HCT116 (cell line): ENCODE data around the gene ENOX1. TPM values are rescaled to one million over a fixed set of nuclear protein-coding genes. Genes with fewer than 3 reads are reported as not detected.

ENCODE experiments used
- ATAC-seq: fragments of 200-7000 bp; cut with Tn5 transposase; 2 replicates; pipeline ENCODE4 v1.9.1; 2020; ENCODE audit warnings: mild to moderate bottlenecking, moderate library complexity
- BruUV-seq: library from RNA; stranded (reverse); fragments of 400-500 nt; replicated peaks from 2 replicates; lab custom pipeline; 2021; lab: Mats Ljungman, UMichigan
- CTCF ChIA-PET: fragments of 300-600 bp; sonication (Branson Sonifier 250); formaldehyde crosslinking; loops from one replicate; lab custom pipeline; 2021; ENCODE audit warnings: antibody characterized with exemption; lab: Charles Lee
- POLR2A ChIA-PET: fragments of 300-600, 350-600 bp; sonication (Branson Sonifier 250); formaldehyde crosslinking; loops from one replicate; lab custom pipeline; 2021; ENCODE audit warnings: antibody characterized with exemption; lab: Charles Lee
- RAD21 ChIA-PET, 2 experiments: fragments of 300-600 bp; sonication (Branson Sonifier 250); formaldehyde crosslinking; loops; one replicate each; lab custom pipeline; 2023; ENCODE audit warnings: low total read pairs in 2 of 2; ENCODE audit not compliant: uncharacterized antibody in 2 of 2, unreplicated experiment in 2 of 2, low non-redundant PET in 1 of 2; lab: Charles Lee
- DNase-seq: peaks from one replicate; pipeline ENCODE4 v3.0.0-alpha.2; 2010; ENCODE audit warnings: low read depth, low spot score
- H2AFZ ChIP-seq: fragments of 200-600 bp; shearing (Covaris generic), sonication (generic); 2 replicates; pipeline ENCODE4 v1.6.1; 2017; ENCODE audit warnings: low read depth, mixed run types, mixed read lengths, antibody characterized with exemption, low read length; ENCODE audit not compliant: poor library complexity, severe bottlenecking
- H3K27ac ChIP-seq: 2 replicates; pipeline ENCODE4 v1.5.1; 2012; ENCODE audit warnings: low read depth, low read length
- H3K27me3 ChIP-seq: fragments of 200-600 bp; sonication (generic); 2 replicates; pipeline ENCODE4 v1.6.1; 2016; ENCODE audit warnings: mixed run types, low read length, mixed read lengths; ENCODE audit not compliant: insufficient read depth
- H3K36me3 ChIP-seq, 2 experiments: fragments of 200-500 bp in 1 of 2; fragments of 200-600 bp in 1 of 2; sonication (Bioruptor generic) in 1 of 2; sonication (generic) in 1 of 2; 2 replicates each; pipeline versions ENCODE4 v1.5.1 to v1.6.1; 2014 to 2016; ENCODE audit warnings: low read length in 2 of 2, inconsistent platforms in 1 of 2, mixed read lengths in 1 of 2, mixed run types in 1 of 2; ENCODE audit not compliant: insufficient read depth in 2 of 2, control insufficient read depth in 1 of 2
- H3K4me1 ChIP-seq, 2 experiments: fragments of 200-600 bp in 1 of 2; sonication (generic) in 1 of 2; 2 replicates each; pipeline versions ENCODE4 v1.5.1 to v1.6.1; 2012 to 2017; ENCODE audit warnings: low read length in 2 of 2, inconsistent platforms in 1 of 2, mild to moderate bottlenecking in 1 of 2, mixed read lengths in 1 of 2, mixed run types in 1 of 2, moderate library complexity in 1 of 2; ENCODE audit not compliant: insufficient read depth in 2 of 2, control insufficient read depth in 1 of 2
- H3K4me2 ChIP-seq: fragments of 200-600 bp; sonication (generic); 2 replicates; pipeline ENCODE4 v1.6.1; 2017; ENCODE audit warnings: mixed run types, low read length, mixed read lengths
- H3K4me3 ChIP-seq, 2 experiments: fragments of 200-600 bp in 1 of 2; sonication (generic) in 1 of 2; replicated peaks in 1 of 2; 2 replicates each; pipeline ENCODE4 v1.5.1; 2011 to 2016; ENCODE audit warnings: low read length in 2 of 2, control low read depth in 1 of 2, low read depth in 1 of 2, mild to moderate bottlenecking in 1 of 2, mixed read lengths in 1 of 2, mixed run types in 1 of 2
- H3K79me2 ChIP-seq: fragments of 200-600 bp; sonication (generic); 2 replicates; pipeline ENCODE4 v1.6.1; 2017; ENCODE audit warnings: mild to moderate bottlenecking, mixed run types, low read length, moderate library complexity, mixed read lengths; ENCODE audit not compliant: insufficient read depth
- H3K9ac ChIP-seq: fragments of 200-600 bp; sonication (generic); 2 replicates; pipeline ENCODE4 v1.6.1; 2016; ENCODE audit warnings: low read length, mixed read lengths
- H3K9me2 ChIP-seq: fragments of 200-600 bp; sonication (generic), shearing (Covaris generic); 2 replicates; pipeline ENCODE4 v1.6.1; 2017; ENCODE audit warnings: mixed run types, mild to moderate bottlenecking, moderate library complexity; ENCODE audit not compliant: insufficient read depth
- H3K9me3 ChIP-seq, 2 experiments: fragments of 200-500 bp in 1 of 2; fragments of 200-600 bp in 1 of 2; sonication (Bioruptor generic) in 1 of 2; sonication (generic) in 1 of 2; 2 replicates each; pipeline ENCODE4 v1.6.1; 2014 to 2017; ENCODE audit warnings: low read length in 2 of 2, mixed read lengths in 2 of 2, inconsistent platforms in 1 of 2, low read depth in 1 of 2, mild to moderate bottlenecking in 1 of 2, mixed run types in 1 of 2, moderate library complexity in 1 of 2; ENCODE audit not compliant: control insufficient read depth in 1 of 2, insufficient read depth in 1 of 2
- H4K20me1 ChIP-seq: fragments of 200-600 bp; sonication (generic), shearing (Covaris generic); 2 replicates; pipeline ENCODE4 v1.6.1; 2017; ENCODE audit warnings: mixed run types, mild to moderate bottlenecking, moderate library complexity; ENCODE audit not compliant: insufficient read depth
- ATF3 ChIP-seq: IDR thresholded peaks from 2 replicates; pipeline ENCODE4 v1.6.1; 2012
- CBX3 ChIP-seq: IDR thresholded peaks from 2 replicates; pipeline ENCODE4 v1.6.1; 2012; ENCODE audit warnings: low read depth
- CEBPB ChIP-seq: IDR thresholded peaks from 2 replicates; pipeline ENCODE4 v1.6.1; 2012; ENCODE audit warnings: low read depth
- ELF1 ChIP-seq: IDR thresholded peaks from 2 replicates; pipeline ENCODE4 v1.6.1; 2012; ENCODE audit warnings: low read depth, borderline replicate concordance
- EZH2 ChIP-seq: fragments of 200-600 bp; sonication (generic); IDR thresholded peaks from 2 replicates; pipeline ENCODE4 v1.6.1; 2017; ENCODE audit warnings: antibody characterized with exemption, mixed run types
- EZH2phosphoT487 ChIP-seq: fragments of 200-600 bp; IDR thresholded peaks from 2 replicates; pipeline ENCODE4 v1.6.1; 2018; ENCODE audit warnings: antibody characterized with exemption, borderline replicate concordance
- JUND ChIP-seq: IDR thresholded peaks from 2 replicates; pipeline ENCODE4 v1.6.1; 2012
- POLR2AphosphoS5 ChIP-seq: IDR thresholded peaks from 2 replicates; pipeline ENCODE4 v1.6.1; 2011; ENCODE audit warnings: mild to moderate bottlenecking, low read depth, low read length, moderate library complexity
- RAD21 ChIP-seq: IDR thresholded peaks from 2 replicates; pipeline ENCODE4 v1.6.1; 2012; ENCODE audit warnings: low read depth, mild to moderate bottlenecking
- SP1 ChIP-seq: IDR thresholded peaks from 2 replicates; pipeline ENCODE4 v1.6.1; 2012; ENCODE audit warnings: low read depth
- TCF7L2 ChIP-seq: IDR thresholded peaks from 2 replicates; pipeline ENCODE4 v1.7.0; 2011; ENCODE audit warnings: borderline replicate concordance, inconsistent platforms; ENCODE audit not compliant: insufficient read depth, insufficient read length; ENCODE audit errors: extremely low read depth
- YY1 ChIP-seq: IDR thresholded peaks from 2 replicates; pipeline ENCODE4 v1.6.1; 2011; ENCODE audit warnings: low read length, low read depth, moderate library complexity, mild to moderate bottlenecking; ENCODE audit not compliant: insufficient replicate concordance; ENCODE audit errors: extremely low read depth
- ZFX ChIP-seq: fragments of 450-650 bp; IDR thresholded peaks from 2 replicates; pipeline ENCODE4 v1.6.1; 2017
- intact Hi-C: fragments of 100-400 bp; cut with micrococcal nuclease; formaldehyde crosslinking; loops from 2 replicates; pipeline ENCODE4 v1.10.0; 2022
- total RNA-seq: library from RNA; stranded (reverse); gene quantifications from one replicate; pipeline ENCODE4 v1.2.1, GENCODE V29; 2021; ENCODE audit not compliant: unreplicated experiment
- TF ChIP-seq, protein P1 (sequence below): IDR thresholded peaks from 2 replicates; pipeline ENCODE4 v1.6.1; 2011; ENCODE audit warnings: mild to moderate bottlenecking, low read length, moderate library complexity; ENCODE audit not compliant: insufficient replicate concordance; ENCODE audit errors: extremely low read depth
- TF ChIP-seq, protein P2 (sequence below), 3 experiments: fragments of 200-600 bp in 1 of 3; sonication (generic) in 1 of 3; IDR thresholded peaks in 2 of 3; conservative IDR thresholded peaks in 1 of 3; 2 replicates each; pipeline ENCODE4 v1.5.1; 2012 to 2017; ENCODE audit warnings: low read depth in 2 of 3, low read length in 2 of 3, antibody characterized with exemption in 1 of 3, borderline replicate concordance in 1 of 3, control low read depth in 1 of 3, mild to moderate bottlenecking in 1 of 3, mixed read lengths in 1 of 3, mixed run types in 1 of 3, moderate library complexity in 1 of 3; ENCODE audit not compliant: insufficient read depth in 1 of 3
- TF ChIP-seq, protein P3 (sequence below): IDR thresholded peaks from 2 replicates; pipeline ENCODE4 v1.6.1; 2012

ENOX1 gene
- total RNA-seq, 1 experiment from 2014 or later: 4.5 TPM

DNA sequence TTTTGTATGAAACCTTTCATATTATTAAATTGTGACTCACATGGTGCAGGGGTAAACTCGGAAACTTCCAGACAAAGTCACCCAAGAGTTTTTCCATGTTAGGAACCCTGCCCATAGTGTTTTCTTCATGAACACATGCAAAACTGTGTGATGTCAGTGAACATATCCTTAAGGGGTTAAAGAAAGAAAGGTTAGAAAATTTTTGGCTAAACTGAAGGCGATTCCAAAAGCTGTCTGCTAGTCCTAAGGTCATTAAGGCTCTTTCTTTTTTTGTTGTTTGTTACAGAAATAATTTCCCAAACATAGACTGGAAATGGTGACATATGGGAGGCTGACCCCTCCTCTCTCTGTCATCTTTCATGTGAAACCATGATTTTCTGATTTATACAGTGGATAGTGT is 491.5 kb downstream of the ENOX1 start:
- Histone ChIP-seq H3K27me3 (no peaks in the 10 kb centered on the region), H3K36me3 (no peaks in the 10 kb centered on the region)
- TF ChIP-seq YY1 (no peak), POLR2AphosphoS5 (no peak), JUND (no peak), EZH2 (no peak), SP1 (no peak), ZFX (no peak), ATF3 (no peak), TCF7L2 (no peak), CEBPB (no peak), CBX3 (no peak), EZH2phosphoT487 (no peak), ELF1 (no peak), RAD21 (no peak)
- TF ChIP-seq, protein P1, sequence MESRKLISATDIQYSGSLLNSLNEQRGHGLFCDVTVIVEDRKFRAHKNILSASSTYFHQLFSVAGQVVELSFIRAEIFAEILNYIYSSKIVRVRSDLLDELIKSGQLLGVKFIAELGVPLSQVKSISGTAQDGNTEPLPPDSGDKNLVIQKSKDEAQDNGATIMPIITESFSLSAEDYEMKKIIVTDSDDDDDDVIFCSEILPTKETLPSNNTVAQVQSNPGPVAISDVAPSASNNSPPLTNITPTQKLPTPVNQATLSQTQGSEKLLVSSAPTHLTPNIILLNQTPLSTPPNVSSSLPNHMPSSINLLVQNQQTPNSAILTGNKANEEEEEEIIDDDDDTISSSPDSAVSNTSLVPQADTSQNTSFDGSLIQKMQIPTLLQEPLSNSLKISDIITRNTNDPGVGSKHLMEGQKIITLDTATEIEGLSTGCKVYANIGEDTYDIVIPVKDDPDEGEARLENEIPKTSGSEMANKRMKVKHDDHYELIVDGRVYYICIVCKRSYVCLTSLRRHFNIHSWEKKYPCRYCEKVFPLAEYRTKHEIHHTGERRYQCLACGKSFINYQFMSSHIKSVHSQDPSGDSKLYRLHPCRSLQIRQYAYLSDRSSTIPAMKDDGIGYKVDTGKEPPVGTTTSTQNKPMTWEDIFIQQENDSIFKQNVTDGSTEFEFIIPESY: no peak
- TF ChIP-seq, protein P2, sequence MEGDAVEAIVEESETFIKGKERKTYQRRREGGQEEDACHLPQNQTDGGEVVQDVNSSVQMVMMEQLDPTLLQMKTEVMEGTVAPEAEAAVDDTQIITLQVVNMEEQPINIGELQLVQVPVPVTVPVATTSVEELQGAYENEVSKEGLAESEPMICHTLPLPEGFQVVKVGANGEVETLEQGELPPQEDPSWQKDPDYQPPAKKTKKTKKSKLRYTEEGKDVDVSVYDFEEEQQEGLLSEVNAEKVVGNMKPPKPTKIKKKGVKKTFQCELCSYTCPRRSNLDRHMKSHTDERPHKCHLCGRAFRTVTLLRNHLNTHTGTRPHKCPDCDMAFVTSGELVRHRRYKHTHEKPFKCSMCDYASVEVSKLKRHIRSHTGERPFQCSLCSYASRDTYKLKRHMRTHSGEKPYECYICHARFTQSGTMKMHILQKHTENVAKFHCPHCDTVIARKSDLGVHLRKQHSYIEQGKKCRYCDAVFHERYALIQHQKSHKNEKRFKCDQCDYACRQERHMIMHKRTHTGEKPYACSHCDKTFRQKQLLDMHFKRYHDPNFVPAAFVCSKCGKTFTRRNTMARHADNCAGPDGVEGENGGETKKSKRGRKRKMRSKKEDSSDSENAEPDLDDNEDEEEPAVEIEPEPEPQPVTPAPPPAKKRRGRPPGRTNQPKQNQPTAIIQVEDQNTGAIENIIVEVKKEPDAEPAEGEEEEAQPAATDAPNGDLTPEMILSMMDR (IDR thresholded peaks at IDR 0.05 in 2 of 3, conservative IDR thresholded peaks at IDR 0.05 in 1 of 3; ENCODE audit: borderline replicate concordance in 1 of 3, insufficient read depth in 1 of 3, low read depth in 2 of 3, low read length in 2 of 3): no peak
- TF ChIP-seq, protein P3, sequence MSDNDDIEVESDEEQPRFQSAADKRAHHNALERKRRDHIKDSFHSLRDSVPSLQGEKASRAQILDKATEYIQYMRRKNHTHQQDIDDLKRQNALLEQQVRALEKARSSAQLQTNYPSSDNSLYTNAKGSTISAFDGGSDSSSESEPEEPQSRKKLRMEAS: no peak
- TF ChIP-seq, all 23 proteins: peak for 0
- H3K4me3 ChIP-seq: no peak overlapping the region
- ChIA-PET RAD21 (no interaction called here), POLR2A (no interaction called here), CTCF (no interaction called here)
- no peak overlapping the region for H3K9ac ChIP-seq
- no peak overlapping the region for H3K4me2 ChIP-seq
- no peaks in the 10 kb centered on the region for H3K9me3 ChIP-seq
- no TSS peak for BruUV-seq
- DNase-seq: no peak
- H3K9me2 ChIP-seq: no peaks in the 10 kb centered on the region
- H2AFZ ChIP-seq: no peak overlapping the region
- no peak overlapping the region for H3K27ac ChIP-seq
- intact Hi-C loops: no loop called here
- no peak for ATAC-seq
- H4K20me1 ChIP-seq: no peaks in the 10 kb centered on the region
- H3K4me1 ChIP-seq: no peaks in the 10 kb centered on the region
- no peaks in the 10 kb centered on the region for H3K79me2 ChIP-seq
